Measurements from ENCODE around the gene ARRB1. TPM values are rescaled to one million over a fixed set of nuclear protein-coding genes. Genes with fewer than 3 reads are reported as not detected.

ARRB1 gene
- polyA plus RNA-seq, 1 of the 3 experiments (the other 2 are of a cell fraction), result 7.0 TPM

DNA sequence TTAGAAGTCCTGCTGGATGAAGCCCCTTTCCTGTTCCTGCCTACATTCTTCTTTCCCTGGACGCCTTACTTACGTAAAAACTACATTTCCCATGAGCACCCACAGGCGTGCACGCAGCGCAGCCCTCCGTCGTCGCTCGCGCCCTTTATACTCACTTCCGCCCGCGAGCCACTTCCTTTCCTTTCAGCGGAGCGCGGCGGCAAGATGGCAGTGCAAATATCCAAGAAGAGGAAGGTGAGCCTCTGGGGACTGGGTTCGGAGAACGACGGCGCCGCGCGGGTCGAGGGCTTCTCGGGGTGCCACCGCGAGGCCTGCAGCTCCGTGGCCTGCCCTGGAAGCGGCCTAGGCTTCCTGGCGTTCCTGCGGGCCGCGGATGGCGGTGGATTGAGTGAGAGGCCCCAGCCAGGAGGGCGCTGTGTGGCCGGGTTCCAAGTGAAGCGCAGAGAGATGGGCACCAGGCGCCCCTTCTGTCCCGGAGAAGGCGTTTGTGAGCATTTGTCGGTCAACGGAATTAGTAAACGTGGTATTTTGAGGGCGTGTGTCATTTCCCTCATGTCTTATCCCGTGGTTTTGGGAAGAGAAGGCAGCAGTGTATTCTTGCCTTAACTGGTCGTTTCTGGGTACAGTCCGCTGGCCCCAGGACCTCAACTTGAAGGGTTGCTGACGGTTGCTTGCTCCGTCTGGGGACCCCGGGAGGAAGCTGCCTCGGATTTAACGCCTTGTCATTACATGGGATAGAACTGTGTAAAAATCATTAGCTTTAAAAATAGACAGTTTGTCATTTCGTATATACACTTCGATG is 48.1 kb upstream of the ARRB1 start, which contains the start of gene RPS3 (continued):
- TF ChIP-seq, protein P1, sequence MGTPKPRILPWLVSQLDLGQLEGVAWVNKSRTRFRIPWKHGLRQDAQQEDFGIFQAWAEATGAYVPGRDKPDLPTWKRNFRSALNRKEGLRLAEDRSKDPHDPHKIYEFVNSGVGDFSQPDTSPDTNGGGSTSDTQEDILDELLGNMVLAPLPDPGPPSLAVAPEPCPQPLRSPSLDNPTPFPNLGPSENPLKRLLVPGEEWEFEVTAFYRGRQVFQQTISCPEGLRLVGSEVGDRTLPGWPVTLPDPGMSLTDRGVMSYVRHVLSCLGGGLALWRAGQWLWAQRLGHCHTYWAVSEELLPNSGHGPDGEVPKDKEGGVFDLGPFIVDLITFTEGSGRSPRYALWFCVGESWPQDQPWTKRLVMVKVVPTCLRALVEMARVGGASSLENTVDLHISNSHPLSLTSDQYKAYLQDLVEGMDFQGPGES (IDR thresholded peaks at IDR 0.05; ENCODE audit: low read depth, low read length), result no peak
- TF ChIP-seq, protein P2, sequence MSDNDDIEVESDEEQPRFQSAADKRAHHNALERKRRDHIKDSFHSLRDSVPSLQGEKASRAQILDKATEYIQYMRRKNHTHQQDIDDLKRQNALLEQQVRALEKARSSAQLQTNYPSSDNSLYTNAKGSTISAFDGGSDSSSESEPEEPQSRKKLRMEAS (IDR thresholded peaks at IDR 0.05; ENCODE audit: low read depth), result peak; percentile 96
- TF ChIP-seq RCOR1 (IDR thresholded peaks at IDR 0.05; ENCODE audit: low read length), result no peak
- TF ChIP-seq, protein P3, sequence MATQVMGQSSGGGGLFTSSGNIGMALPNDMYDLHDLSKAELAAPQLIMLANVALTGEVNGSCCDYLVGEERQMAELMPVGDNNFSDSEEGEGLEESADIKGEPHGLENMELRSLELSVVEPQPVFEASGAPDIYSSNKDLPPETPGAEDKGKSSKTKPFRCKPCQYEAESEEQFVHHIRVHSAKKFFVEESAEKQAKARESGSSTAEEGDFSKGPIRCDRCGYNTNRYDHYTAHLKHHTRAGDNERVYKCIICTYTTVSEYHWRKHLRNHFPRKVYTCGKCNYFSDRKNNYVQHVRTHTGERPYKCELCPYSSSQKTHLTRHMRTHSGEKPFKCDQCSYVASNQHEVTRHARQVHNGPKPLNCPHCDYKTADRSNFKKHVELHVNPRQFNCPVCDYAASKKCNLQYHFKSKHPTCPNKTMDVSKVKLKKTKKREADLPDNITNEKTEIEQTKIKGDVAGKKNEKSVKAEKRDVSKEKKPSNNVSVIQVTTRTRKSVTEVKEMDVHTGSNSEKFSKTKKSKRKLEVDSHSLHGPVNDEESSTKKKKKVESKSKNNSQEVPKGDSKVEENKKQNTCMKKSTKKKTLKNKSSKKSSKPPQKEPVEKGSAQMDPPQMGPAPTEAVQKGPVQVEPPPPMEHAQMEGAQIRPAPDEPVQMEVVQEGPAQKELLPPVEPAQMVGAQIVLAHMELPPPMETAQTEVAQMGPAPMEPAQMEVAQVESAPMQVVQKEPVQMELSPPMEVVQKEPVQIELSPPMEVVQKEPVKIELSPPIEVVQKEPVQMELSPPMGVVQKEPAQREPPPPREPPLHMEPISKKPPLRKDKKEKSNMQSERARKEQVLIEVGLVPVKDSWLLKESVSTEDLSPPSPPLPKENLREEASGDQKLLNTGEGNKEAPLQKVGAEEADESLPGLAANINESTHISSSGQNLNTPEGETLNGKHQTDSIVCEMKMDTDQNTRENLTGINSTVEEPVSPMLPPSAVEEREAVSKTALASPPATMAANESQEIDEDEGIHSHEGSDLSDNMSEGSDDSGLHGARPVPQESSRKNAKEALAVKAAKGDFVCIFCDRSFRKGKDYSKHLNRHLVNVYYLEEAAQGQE (IDR thresholded peaks at IDR 0.05; ENCODE audit: low read depth, low read length), result peak; percentile 81
- TF ChIP-seq, protein P4, sequence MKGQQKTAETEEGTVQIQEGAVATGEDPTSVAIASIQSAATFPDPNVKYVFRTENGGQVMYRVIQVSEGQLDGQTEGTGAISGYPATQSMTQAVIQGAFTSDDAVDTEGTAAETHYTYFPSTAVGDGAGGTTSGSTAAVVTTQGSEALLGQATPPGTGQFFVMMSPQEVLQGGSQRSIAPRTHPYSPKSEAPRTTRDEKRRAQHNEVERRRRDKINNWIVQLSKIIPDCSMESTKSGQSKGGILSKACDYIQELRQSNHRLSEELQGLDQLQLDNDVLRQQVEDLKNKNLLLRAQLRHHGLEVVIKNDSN (IDR thresholded peaks at IDR 0.05; ENCODE audit: borderline replicate concordance, low read depth), result no peak

DNA sequence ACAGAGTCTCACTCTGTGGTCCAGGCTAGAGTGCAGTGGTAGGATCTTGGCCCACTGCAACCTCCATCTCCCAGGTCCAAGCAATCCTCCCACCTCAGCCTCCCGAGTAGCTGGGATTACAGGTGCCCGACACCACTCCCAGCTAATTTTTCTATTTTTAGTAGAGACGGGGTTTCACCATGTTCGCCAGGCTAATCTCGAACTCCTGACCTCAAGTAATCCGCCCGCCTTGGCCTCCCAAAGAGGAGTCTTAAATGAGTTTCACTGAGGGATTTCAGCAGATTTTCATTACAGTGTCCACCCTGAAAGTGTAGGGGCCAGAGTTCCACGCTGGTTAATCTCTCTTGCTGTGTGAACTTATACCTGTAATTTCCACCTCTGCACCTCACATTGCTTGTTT is 47.4 kb upstream of the ARRB1 start:
- 59% methylated on average over 8 of the region's 8 CpGs for WGBS (ENCODE audit: low lambda C conversion rate)
- Histone ChIP-seq H3K9ac (no peak overlapping the region), H4K20me1 (ENCODE audit: insufficient read depth) (peaks cover 42% of the 10 kb centered on the region), H3K79me2 (ENCODE audit: insufficient read depth) (peaks cover 46% of the 10 kb centered on the region), H3K4me2 (no peak overlapping the region), H3K4me3 (ENCODE audit: low read depth in 2 of 2, low read length in 1 of 2) (no peak overlapping the region), H3K27ac (ENCODE audit: low read depth in 2 of 2, low read length in 1 of 2) (no peak overlapping the region), H2AFZ (ENCODE audit: low read depth) (peak overlapping the region; percentile 83; the same call in 1 of the 2 replicates), H3K9me3 (no peaks in the 10 kb centered on the region), H3F3A (replicated peaks; ENCODE audit: insufficient read depth) (peaks cover 17% of the 10 kb centered on the region), H3K4me1 (ENCODE audit: control insufficient read depth in 1 of 2, insufficient read depth in 2 of 2, low read depth in 1 of 2, low read length in 1 of 2) (peaks cover 22 to 24% of the 10 kb centered on the region in 2 experiments), H3K27me3 (ENCODE audit: insufficient read depth) (no peaks in the 10 kb centered on the region), H3K36me3 (replicated peaks in 1 of 2; ENCODE audit: control insufficient read depth in 1 of 2, insufficient read depth in 2 of 2, low read length in 1 of 2) (peaks cover 28 to 29% of the 10 kb centered on the region in 2 experiments), H3K9me2 (no peaks in the 10 kb centered on the region)
- CTCF ChIA-PET, result interaction anchor here (1.2 to 5.6 kb wide), 6 partner anchors 9 to 119 kb away, joined by 4 to 35 read pairs (median 9); no protein-coding TSS in a partner anchor
- no peak for DNase-seq
- POLR2A ChIA-PET, result no interaction called here
- TF ChIP-seq TAF1 (IDR thresholded peaks at IDR 0.05; ENCODE audit: borderline replicate concordance, low read depth, low read length), result no peak
- TF ChIP-seq RCOR1 (IDR thresholded peaks at IDR 0.05; ENCODE audit: low read length), result no peak
- TF ChIP-seq, protein P5, sequence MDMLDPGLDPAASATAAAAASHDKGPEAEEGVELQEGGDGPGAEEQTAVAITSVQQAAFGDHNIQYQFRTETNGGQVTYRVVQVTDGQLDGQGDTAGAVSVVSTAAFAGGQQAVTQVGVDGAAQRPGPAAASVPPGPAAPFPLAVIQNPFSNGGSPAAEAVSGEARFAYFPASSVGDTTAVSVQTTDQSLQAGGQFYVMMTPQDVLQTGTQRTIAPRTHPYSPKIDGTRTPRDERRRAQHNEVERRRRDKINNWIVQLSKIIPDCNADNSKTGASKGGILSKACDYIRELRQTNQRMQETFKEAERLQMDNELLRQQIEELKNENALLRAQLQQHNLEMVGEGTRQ (IDR thresholded peaks at IDR 0.05; ENCODE audit: borderline replicate concordance, low read depth, low read length), result no peak
- TF ChIP-seq, protein P6, sequence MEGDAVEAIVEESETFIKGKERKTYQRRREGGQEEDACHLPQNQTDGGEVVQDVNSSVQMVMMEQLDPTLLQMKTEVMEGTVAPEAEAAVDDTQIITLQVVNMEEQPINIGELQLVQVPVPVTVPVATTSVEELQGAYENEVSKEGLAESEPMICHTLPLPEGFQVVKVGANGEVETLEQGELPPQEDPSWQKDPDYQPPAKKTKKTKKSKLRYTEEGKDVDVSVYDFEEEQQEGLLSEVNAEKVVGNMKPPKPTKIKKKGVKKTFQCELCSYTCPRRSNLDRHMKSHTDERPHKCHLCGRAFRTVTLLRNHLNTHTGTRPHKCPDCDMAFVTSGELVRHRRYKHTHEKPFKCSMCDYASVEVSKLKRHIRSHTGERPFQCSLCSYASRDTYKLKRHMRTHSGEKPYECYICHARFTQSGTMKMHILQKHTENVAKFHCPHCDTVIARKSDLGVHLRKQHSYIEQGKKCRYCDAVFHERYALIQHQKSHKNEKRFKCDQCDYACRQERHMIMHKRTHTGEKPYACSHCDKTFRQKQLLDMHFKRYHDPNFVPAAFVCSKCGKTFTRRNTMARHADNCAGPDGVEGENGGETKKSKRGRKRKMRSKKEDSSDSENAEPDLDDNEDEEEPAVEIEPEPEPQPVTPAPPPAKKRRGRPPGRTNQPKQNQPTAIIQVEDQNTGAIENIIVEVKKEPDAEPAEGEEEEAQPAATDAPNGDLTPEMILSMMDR (IDR thresholded peaks at IDR 0.05), result no peak
- TF ChIP-seq MXI1 (IDR thresholded peaks at IDR 0.05; ENCODE audit: low read depth, low read length), result no peak
- no peak for TF ChIP-seq FOXJ3 (CRISPR knock-in tag; IDR thresholded peaks at IDR 0.05)
- no peak for TF ChIP-seq SMC3 (IDR thresholded peaks at IDR 0.05; ENCODE audit: low read depth, low read length)
- TF ChIP-seq RXRA (IDR thresholded peaks at IDR 0.05; ENCODE audit: borderline replicate concordance, low read depth), result no peak
- TF ChIP-seq, protein P7, sequence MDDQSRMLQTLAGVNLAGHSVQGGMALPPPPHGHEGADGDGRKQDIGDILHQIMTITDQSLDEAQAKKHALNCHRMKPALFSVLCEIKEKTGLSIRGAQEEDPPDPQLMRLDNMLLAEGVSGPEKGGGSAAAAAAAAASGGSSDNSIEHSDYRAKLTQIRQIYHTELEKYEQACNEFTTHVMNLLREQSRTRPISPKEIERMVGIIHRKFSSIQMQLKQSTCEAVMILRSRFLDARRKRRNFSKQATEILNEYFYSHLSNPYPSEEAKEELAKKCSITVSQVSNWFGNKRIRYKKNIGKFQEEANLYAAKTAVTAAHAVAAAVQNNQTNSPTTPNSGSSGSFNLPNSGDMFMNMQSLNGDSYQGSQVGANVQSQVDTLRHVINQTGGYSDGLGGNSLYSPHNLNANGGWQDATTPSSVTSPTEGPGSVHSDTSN (IDR thresholded peaks at IDR 0.05), result no peak
- no peak for TF ChIP-seq TEAD4 (IDR thresholded peaks at IDR 0.05; ENCODE audit: borderline replicate concordance, insufficient read depth)
- no peak for TF ChIP-seq FOXM1 (IDR thresholded peaks at IDR 0.05; ENCODE audit: low read depth)
- TF ChIP-seq, protein P2 (IDR thresholded peaks at IDR 0.05; ENCODE audit: low read depth), result no peak
- TF ChIP-seq JUND (IDR thresholded peaks at IDR 0.05), result no peak
- TF ChIP-seq, protein P4 (IDR thresholded peaks at IDR 0.05; ENCODE audit: borderline replicate concordance, low read depth), result no peak

Measured in SK-N-SH (cell line).